OCI-LY3 (cell line): ENCODE data around the gene UIMC1.

ENCODE experiments used
- EZH2phosphoT487 ChIP-seq: fragments of 200-600 bp; shearing (Covaris generic); IDR thresholded peaks from 2 replicates; pipeline ENCODE4 v1.6.1; 2018; ENCODE audit warnings: antibody characterized with exemption, mixed run types, low read depth
- TF ChIP-seq, protein P1 (sequence below): fragments of 200-600, 300-600 bp; sonication (generic); IDR thresholded peaks from 2 replicates; pipeline ENCODE4 v1.5.1; 2014; ENCODE audit warnings: antibody characterized with exemption, low read length, low read depth

DNA sequence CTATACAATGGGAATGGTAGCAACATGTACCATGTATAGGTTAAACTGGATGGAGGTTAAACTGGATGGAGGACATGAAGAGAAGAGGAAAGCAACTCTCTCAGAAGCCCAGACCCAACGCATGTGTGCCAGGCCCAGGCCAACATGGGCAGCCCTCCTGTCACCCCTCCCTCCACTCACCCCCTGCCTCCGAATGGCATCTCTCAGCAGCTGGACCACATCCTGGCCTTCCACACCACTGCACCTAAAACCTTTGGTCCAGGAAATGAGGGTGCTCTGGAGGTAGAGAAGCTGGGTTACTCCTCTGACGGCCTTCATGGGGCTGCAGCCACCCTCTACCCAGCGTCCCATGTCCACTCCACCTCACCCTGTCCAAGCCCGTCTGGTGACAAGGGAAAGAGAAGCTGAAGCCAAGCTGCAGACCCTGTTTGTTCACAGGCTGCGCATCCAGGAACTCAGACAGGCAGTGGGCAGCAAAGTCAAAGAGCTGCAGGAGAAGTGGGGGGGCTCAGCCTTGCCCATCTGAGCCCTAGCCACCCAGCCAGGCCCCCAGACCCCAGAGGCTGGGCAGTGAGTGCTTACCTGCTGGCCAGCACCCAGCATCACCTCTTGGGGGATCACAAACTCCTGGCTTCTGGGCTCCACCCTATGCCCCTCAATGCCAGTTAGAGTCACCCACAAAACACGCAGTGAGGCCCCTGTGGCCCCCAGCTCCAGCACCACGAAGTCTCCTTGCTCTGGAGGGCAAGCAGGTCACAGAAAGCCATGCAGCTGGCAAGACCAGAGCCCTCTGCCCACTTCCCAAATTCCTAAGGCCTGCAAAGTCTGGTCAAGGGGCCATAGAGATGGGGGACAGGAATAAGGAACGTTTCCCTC lies 115.9 kb downstream of the UIMC1 start:
- TF ChIP-seq, protein P1, sequence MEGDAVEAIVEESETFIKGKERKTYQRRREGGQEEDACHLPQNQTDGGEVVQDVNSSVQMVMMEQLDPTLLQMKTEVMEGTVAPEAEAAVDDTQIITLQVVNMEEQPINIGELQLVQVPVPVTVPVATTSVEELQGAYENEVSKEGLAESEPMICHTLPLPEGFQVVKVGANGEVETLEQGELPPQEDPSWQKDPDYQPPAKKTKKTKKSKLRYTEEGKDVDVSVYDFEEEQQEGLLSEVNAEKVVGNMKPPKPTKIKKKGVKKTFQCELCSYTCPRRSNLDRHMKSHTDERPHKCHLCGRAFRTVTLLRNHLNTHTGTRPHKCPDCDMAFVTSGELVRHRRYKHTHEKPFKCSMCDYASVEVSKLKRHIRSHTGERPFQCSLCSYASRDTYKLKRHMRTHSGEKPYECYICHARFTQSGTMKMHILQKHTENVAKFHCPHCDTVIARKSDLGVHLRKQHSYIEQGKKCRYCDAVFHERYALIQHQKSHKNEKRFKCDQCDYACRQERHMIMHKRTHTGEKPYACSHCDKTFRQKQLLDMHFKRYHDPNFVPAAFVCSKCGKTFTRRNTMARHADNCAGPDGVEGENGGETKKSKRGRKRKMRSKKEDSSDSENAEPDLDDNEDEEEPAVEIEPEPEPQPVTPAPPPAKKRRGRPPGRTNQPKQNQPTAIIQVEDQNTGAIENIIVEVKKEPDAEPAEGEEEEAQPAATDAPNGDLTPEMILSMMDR, result no peak
- TF ChIP-seq EZH2phosphoT487, result no peak
